HUDEP-2 (cell line): ENCODE results near the gene USP22.
"Not testable (repeated sequence)": the region's sequence is repeated elsewhere in the genome, so short reads cannot be mapped to it uniquely, and the experiment has no call there.

Experiments
- DNase-seq, 76 experiments: peaks; one replicate each; lab custom pipeline; 2025; ENCODE audit not compliant: unreplicated experiment in 76 of 76; lab: John Stamatoyannopoulos, UW

USP22 gene

DNA sequence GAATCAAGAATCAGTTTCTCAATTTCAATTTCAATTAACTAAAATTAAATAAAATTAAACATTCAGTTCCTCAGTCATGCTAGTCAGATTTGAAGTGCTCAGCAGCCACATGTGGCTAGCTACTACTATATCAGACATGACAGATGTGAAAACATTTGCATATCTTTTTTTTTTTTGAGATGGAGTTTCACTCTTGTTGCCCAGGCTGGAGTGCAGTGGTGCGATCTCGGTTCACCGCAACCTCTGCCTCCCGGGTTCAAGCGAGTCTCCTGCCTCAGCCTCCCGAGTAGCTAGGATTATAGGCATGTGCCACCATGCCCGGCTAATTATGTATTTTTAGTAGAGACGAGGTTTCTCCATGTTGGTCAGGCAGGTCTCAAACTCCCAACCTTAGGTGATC, 10.2 kb upstream of the USP22 start:
- DNase-seq = not testable (repeated sequence)

DNA sequence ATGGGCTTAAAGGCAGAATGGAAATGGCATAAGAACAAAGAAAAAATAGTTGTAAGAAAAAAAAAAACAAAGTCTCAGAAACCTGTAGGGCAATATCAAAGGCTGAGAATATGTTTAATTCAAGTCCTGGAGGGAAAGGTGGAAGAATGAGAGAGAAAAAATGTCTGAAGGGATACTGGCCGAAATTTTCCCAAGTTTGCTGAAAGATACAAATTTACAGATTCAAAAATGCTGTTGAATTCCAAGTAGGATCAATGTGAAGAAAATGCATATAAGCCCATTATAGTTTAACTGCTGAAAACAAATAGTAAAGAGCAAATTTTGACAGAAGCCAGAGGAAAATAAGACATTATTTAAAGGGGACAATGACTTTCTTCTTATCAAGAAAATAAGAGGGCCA, 6.6 kb upstream of the USP22 start:
- no peak for DNase-seq

DNA sequence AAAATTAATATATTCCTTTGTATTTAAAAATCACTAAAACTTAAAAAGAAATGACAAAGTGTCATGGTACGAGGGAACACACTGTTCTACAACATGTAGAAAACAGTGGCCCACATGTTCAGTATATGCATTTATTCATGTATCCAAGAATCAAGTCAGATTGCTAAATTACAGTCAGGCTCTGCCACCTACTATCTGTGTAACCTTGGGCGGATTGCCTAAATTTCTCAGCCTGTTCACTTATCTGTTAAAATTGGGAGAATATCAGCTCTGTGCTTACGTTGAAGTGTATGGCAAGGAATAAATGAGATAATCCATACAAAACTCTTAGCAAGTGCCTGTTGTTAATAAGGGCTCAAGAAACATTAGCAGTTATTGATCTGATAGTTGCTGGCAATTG, 3.4 kb upstream of the USP22 start:
- DNase-seq = peak in 8 of 76 experiments; percentile 1 to 23 (median 8)

DNA sequence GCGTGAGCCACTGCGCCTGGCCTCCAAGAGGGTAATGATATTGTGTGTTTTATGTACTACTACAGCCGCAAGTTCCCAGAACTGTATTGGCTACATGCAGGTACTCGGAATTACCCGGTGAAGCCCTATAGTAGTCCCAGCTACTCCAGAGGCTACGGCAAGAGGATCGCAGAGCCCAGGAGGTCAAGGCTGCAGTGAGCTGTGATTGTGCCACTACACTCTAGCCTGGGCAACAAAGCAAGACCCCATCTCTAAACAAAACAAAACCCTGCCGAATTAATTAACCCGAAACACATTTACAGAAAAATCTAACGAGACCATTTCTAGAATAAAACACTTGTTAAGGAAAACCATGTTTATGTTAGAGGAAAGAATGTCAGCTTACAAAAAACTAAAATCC, 2.2 kb upstream of the USP22 start:
- DNase-seq = no peak

DNA sequence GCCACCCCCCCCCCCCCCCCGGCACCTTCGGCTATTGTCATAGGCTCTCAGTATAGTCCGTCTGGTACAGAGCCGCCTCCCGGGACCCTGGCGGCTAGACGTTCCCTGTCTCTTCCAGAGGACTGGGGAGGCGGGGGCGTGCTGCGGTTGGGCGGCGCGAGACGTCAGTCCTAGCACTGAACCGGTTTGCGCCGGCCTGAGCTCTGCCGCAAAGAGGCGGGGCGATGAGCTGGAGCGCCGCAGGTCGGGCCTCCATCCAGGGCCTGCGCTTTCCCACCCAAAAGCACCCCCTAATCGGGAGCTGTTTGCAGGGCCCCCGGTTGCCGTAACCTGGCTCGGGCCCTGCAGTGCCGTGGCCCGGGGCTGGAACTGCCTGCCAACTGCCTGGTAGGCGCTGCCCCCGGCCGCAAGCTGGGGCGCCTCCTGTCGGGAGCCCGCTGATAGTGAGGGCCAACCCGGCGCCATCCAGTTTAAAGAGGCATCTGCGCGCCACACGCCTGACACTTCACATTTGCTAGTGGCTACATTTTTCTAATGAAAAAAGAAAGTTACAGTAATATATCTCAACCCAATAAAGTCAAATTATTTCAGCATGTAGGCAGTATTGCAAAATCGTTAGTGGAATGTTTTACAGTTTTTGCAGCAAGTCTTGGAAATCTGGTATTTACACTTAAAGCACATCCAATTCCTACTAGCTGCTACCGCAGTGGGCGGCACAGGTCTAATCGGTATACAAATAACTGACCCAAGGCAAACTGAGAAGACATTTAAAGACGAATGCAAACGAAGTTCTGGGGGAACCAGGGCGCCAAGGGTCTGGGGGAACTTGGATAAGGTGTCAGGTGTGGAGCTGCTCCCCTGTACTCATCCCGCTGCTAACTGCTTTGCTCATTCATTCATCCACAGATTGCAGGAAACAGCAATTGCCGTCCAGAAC, 753 bp upstream of the USP22 start:
- peak in 75 of 76 experiments; percentile 64 to 99 (median 95) for DNase-seq

DNA sequence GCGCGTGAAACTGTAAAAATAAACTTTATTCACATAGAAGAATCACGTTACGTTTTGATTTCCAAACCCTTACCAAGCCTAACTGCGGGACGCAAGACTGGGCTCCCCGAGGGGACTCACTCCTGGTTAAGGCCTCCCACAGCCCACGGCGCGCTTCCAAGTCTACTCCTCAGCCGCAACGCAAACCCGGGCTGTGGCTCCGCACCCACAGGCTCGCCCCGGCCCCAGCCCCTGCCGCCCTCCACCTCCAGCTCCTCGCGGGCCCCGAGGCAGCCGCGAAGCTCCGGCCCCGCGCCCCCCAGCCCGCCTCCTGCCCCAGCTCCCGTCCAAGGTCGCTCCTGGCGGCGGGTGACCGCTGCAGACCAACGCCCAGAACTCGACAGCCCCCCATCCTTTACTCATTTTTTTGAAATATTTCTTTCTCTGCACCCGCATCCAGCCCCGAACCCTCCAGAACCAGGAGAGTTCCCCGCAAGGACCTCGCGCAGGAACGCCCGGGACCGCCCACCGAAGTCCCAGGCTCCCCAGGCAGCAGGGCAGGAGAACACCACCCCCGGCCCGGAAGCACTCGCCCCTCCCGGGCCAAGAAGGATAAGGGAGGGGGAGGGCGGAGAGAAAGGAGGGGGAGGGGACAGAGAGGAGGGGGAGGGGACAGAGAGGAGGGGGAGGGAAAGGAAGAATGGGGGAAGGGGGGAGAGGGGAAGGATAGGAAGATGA, 912 bp downstream of the USP22 start:
- DNase-seq = peak in 68 of 76 experiments; percentile 4 to 80 (median 60)

DNA sequence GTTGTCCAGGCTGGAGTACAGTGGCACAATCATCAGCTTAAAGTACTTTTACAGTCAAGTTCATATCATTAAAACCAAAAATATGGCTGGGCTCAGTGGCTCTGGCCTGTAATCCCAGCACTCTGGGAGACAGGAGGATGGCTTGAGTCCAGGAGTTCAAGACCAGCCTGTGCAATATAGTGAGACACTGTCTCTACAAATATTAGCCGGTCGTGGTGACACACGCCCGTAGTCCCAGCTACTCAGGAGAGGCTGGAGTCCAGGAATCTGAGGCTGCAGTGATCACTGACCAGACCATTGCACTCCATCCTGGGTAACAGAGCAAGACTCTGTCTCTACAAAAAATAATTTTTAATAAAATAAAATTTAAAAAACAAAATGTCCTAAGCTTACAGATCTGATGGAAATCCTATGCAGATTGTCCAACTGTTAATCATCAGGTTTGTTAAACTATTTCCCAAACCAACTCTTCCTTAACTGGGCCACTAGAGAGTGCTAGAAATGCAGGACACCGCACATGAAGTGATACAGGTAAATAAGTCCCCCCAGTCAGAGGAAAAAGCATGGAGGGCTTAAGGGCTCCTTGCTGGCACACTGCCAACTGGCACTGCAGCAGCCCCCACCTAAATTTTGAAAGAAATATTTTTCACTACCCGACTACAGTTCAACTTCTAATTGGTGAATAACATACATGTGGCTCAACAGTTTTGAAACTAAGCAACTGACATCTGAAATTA, 2.8 kb downstream of the USP22 start:
- peak in 39 of 76 experiments; percentile 2 to 54 (median 22) for DNase-seq

DNA sequence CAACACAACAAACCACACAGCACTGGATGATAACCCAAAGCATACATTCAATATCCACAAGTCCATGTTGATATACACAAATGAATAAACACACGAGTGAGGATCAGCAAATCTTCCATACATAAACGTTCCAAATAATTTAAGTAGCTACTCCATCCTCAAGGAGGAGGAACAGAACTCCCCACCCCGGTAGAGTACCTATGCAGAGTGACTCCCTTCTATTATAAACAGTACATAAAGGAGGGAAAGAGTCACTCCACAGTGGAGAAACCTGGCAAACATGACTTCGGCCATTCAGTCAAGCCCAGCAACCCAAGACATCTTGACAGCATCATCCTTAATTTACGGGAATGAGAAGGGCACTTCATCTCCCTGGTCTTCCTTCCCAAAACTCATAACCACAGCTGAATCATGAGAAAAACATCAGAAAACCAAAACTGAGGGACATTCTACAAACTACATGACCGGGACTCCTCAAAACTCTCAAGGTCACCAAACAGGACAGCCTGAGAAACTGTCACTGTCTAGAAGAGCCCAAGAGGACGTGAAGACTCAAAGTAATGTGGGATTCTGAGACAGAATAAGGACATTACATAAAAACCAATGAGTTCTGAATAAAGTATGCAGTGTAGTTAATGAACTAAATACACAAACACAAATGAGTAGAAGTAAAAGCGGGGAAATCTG, 5.6 kb downstream of the USP22 start:
- no peak for DNase-seq

DNA sequence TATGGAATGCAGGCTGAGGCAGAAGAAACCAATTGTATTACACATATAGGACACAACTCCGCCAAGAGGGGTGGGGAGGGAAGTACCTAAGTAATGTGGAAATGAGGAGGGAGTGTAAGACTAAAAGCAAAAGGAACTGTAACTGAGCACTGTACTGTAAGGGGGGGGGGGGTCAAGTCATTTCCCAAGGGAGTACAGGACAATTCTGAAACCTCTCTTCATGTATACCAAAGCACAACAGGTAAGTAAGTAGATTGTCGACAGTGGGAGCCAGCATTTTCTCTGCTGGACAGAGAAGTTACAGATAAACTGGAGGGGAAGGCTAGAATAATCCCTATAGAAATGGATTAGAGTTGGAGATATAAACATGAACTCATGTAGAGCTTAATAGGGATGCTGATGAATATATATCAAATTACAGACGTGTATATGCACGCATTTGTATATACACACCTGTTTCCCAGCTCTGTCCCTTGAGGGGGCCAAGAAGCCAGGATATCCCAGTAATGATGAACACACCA, 6.4 kb downstream of the USP22 start:
- DNase-seq = no peak

DNA sequence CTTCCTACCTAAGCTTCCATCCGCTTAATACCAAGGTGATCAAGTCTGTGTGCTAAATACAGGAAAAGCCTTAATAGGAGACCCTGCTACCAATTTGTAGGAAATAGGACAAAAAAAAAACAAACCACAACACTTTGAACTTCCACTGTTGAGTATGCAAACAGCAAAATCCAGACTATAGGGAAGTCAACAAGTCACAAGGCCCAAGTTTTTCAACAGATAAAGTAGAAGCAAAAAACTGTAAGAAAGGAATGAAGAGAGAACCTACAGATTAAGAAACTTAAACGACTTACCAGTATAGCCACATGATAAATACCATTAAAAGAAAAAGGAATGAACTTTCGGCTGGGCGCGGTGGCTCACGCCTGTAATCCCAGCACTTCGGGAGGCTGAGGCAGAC, 7.4 kb downstream of the USP22 start:
- DNase-seq = no peak

DNA sequence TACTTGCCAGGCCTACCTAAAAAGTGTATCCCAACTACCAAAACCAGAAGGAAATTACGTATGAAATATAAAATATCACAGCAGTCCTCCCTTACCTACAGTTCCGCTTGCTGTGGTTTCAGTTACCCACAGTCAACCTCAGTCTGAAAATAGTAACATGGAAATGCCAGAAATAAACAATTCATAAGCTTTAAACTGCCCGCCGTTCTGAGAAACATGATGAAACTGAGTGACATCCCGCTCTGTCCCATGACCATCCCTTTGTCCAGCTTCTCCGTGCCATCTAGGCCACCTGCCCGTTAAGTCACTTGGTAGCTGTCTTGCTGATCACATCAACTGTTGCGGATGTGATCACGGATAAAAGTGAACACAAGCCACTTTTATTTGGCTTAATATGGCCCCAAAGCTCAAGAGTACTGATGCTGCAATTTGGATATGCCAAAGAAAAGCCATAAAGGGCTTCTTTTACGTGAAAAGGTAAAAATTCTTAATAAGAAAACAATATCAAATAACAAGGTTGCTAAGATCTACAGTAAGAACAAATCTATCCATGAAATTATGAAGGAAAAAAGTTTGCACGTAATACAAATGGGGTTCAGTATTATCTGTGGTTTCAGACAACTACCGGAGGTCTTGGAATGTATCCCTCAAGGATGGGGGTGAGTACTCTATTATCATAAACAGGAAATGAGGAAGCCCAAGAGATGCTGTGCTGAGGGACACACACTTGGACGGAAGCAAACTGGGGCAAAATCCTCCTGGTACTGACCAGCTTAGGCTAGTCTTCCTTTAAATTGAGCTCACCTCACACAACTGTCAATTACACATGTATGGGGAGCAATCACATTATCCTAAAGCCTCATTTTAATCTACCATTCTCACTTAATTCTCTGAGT, 8.2 kb downstream of the USP22 start:
- DNase-seq = no peak

DNA sequence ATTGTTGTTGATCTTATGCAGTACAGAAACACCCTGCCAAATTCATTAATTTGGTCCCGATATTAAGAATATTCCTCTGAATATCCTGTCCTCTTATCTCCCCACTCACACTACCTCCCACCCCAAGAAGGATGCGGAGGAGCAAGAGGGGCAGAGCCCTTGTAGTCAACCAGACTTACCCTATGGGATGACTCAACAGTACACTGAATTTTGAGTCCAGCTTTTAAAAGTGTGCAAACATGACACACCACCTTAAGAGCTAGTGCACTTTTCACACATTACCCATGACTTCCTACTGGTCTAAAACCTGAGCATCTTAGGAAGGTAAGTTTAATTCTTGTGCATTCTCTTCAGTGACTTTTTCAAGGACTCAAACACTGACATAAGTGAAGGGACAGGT, 9.5 kb downstream of the USP22 start:
- DNase-seq = no peak

DNA sequence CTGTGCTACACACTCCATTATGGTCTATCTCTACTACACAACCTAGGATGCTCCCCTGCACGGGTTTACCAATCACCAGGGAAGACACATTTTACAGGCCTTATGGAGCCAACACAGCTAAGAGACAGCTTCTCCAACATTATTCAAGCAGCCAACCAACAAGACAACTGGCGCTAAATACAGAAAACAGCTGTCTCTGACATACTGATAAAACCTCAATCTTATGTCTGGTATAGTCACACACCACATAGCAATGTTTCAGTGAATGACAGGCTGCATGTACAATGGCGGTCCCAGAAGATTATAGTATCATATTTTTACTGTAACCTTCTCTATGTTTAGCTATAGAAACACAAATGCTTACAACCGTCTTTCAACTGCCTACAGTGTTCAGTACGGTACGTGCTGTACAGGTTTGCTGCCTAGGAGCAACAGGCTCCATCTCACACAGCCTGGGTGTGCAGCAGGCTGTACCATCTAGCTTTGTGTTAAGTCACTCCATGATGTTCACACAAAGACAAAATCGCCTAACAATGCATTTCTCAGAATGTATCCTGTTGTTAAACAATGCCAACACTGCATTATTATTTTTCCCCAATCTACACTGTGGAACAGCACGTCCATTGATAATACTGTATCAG, 10.9 kb downstream of the USP22 start:
- no peak for DNase-seq

DNA sequence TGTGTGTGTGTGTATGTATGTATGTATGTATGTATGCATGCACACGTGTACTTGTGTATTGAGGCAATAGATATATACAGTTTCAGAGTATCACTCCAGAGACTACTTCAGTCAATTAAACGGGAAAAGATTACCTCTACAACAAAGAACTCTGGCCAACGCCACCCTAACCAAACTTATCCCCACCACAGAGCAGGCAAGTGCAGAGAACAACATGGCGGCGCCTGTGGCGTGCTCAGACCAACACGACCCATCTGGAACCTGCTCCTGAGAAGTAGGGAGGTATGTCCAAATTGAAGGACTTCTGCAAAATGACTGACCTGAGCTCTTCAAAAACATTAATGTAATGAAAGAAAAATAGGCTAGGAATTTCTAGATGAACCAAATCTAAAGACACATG, 12.4 kb downstream of the USP22 start:
- DNase-seq = no peak

DNA sequence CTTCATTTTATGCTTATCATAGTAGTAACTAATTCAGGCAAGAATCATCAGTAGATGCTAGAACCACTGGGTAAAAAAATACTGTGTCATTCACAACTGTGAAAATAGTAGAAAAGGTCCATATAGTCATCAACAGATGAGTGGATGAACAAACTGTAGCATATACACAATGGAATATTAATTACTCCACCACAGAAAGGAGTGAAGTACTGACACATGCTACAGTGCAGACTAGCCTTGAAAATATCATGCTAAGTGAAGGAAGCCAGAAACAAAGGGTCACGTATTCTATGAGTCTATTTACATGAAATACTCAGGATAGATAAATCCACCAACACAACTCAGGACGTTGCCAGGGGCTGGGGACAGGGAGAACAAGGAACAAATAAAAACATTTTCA, 13.3 kb downstream of the USP22 start:
- no peak for DNase-seq

DNA sequence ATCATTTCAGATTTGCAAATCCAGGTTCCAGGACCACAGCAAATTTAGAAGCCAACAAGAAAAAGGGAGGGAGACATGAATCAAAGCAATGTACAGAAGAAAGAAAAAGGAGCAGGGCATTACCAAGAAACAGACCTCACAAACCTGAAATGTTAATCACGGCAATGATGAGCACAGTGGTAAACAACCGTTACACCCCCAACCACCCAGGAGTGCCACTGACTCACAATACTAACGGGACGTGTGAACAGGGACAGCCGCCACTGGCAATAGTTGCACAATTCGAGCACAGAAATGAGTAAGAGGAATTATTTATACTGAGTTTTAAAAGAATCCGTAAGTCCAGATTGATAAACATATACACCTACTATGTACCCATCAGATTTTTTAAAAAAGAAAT, 13.8 kb downstream of the USP22 start:
- DNase-seq = no peak

DNA sequence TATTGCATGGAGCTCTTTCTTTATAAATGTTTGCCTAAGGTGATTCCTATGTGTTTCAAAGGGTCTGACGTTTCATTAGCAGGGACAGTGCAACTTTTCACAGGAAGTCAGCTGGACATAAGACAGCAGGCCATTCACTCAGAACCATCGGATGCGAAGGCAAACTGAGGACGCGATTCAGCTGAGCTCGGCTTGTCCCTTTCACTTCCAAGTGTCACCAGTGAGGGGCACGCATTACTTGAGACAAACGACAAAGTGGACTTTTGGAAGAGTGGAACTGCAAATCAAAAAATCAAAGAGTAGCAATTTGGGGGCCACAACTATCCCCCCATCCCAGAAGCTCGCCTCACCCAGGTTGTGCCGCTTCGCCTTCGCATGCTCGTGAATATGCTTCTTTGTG, 14.6 kb downstream of the USP22 start:
- DNase-seq = no peak

DNA sequence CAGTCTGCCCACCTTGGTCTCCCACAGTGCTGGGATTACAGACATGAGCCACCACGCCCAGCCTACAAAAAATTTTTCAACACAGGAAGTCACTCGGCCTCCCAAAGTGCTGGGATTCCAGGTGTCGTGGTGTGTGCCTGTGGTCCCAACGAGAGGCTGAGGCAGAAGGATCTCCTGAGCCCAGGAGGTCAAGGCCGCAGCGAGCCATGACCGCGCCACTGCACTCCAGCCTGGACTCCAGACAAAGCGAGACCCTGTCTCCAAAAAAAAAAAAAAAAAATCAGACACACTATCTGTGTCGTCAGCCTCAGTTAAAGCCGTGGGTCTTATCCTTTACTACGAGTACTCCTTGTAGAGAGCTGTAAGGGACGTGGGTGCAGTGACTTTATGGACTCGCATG, 15.8 kb downstream of the USP22 start:
- no peak for DNase-seq

DNA sequence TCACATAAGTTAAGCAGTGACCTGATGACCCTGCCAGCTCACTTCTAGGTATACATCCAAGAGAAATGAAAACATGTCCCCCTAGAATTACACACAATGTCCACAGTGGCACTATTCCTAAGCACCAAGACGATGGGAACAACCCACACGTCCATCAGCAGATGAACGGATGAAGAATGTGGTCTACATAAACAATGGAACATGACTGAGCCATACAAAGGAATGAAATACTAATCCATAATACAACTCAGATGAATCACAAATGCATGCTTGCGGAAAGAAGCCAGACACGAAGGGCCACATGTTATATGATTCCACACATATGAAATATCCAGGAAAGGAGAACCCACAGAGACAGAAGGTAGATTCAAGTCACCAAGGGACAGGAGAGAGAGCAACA, 17.4 kb downstream of the USP22 start:
- DNase-seq = no peak
